Measurements from ENCODE around the gene BTBD9.

DNA sequence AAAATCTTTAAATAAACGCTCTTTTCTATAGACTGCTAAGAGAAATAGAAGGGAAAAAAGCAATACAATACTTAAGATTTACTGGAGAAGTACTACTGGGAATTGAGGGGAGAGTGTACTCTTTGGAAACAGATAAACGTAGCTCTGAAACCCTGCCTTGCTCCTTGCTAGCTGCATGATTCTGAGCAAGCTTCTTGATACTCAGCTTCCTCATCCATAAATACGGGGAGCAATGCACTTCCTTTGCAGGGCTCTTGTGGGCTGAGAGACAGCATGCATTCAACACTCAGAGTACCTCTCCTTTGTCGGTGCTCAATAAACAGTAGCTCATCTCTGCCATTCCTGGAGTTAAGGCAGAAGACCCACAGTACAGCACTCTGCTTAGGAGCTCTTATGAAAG, 159.7 kb downstream of the BTBD9 start:
- TF ChIP-seq, protein P1, sequence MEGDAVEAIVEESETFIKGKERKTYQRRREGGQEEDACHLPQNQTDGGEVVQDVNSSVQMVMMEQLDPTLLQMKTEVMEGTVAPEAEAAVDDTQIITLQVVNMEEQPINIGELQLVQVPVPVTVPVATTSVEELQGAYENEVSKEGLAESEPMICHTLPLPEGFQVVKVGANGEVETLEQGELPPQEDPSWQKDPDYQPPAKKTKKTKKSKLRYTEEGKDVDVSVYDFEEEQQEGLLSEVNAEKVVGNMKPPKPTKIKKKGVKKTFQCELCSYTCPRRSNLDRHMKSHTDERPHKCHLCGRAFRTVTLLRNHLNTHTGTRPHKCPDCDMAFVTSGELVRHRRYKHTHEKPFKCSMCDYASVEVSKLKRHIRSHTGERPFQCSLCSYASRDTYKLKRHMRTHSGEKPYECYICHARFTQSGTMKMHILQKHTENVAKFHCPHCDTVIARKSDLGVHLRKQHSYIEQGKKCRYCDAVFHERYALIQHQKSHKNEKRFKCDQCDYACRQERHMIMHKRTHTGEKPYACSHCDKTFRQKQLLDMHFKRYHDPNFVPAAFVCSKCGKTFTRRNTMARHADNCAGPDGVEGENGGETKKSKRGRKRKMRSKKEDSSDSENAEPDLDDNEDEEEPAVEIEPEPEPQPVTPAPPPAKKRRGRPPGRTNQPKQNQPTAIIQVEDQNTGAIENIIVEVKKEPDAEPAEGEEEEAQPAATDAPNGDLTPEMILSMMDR (IDR thresholded peaks at IDR 0.05 in 2 of 3, conservative IDR thresholded peaks at IDR 0.05 in 1 of 3; ENCODE audit: insufficient read depth in 2 of 3, low read depth in 1 of 3, low read length in 3 of 3), result no peak
- no peak for TF ChIP-seq BHLHE40 (IDR thresholded peaks at IDR 0.05; ENCODE audit: low read length)
- no peak for TF ChIP-seq ZFP36 (IDR thresholded peaks at IDR 0.05; ENCODE audit: low read depth, low read length, partially characterized antibody)
